ENCODE results near the gene NFIA. TPM values are rescaled to one million over a fixed set of nuclear protein-coding genes. Genes with fewer than 3 reads are reported as not detected.

The NFIA gene
- polyA plus RNA-seq, 3 donors: 14.4 to 14.7 (median 14.6) TPM

- no peak for DNase-seq
These were observed 128.2 kb downstream of the NFIA start for GRCh38 chr1:61210435-61211154.

GRCh38 chr1:61213245-61214011 is 131.1 kb downstream of the NFIA start:
- DNase-seq: no peak

- DNase-seq: no peak
These were observed 132.8 kb downstream of the NFIA start for GRCh38 chr1:61215119-61215518.

- no peak for DNase-seq
These were observed 133.4 kb downstream of the NFIA start for GRCh38 chr1:61215676-61216289.

GRCh38 chr1:61220536-61220935 is 138.2 kb downstream of the NFIA start:
- DNase-seq: no peak

- DNase-seq: no peak
These were observed 139.3 kb downstream of the NFIA start for GRCh38 chr1:61221642-61222041.

- DNase-seq: no peak
These were observed 139.9 kb downstream of the NFIA start for GRCh38 chr1:61222240-61222639.

- no peak for DNase-seq
These were observed 140.8 kb downstream of the NFIA start for GRCh38 chr1:61223140-61223539.

GRCh38 chr1:61224609-61225008 is 142.2 kb downstream of the NFIA start:
- no peak for DNase-seq

- DNase-seq: no peak
These were observed 143.1 kb downstream of the NFIA start for GRCh38 chr1:61225478-61225877.

GRCh38 chr1:61226791-61227567 is 144.6 kb downstream of the NFIA start:
- DNase-seq: no peak

- DNase-seq: no peak
These were observed 145.6 kb downstream of the NFIA start for GRCh38 chr1:61227857-61228550.

GRCh38 chr1:61230523-61230922 is 148.2 kb downstream of the NFIA start:
- DNase-seq: no peak

- DNase-seq: no peak
These were observed 149.4 kb downstream of the NFIA start for GRCh38 chr1:61231795-61232194.

GRCh38 chr1:61233121-61233660 is 150.8 kb downstream of the NFIA start:
- DNase-seq: no peak

GRCh38 chr1:61234587-61234919 is 152.2 kb downstream of the NFIA start:
- no peak for DNase-seq

GRCh38 chr1:61237147-61237546 is 154.8 kb downstream of the NFIA start:
- no peak for DNase-seq

- DNase-seq: no peak
These were observed 155.4 kb downstream of the NFIA start for GRCh38 chr1:61237659-61238358.

GRCh38 chr1:61238359-61238665 is 156.0 kb downstream of the NFIA start:
- DNase-seq: no peak

GRCh38 chr1:61240878-61241277 is 158.5 kb downstream of the NFIA start:
- no peak for DNase-seq

GRCh38 chr1:61241411-61241838 is 159.1 kb downstream of the NFIA start:
- no peak for DNase-seq

All from renal pelvis (tissue), 4 donors.